HAP-1 (cell line): Measurements from ENCODE around the gene TAF5.

ENCODE experiments used
- DNase-seq, 2 experiments: peaks; one replicate each; pipeline ENCODE4 v3.0.0-alpha.2; 2016 to 2020; ENCODE audit warnings: low spot score in 2 of 2
- H3K27me3 ChIP-seq: fragments of 250-450 bp; sonication (Bioruptor Pico); 2 replicates; pipeline ENCODE4 v1.5.1; 2020; ENCODE audit warnings: low read depth, mild to moderate bottlenecking, moderate library complexity
- H3K36me3 ChIP-seq: fragments of 250-450 bp; sonication (Bioruptor Pico); replicated peaks from 2 replicates; pipeline ENCODE4 v1.5.1; 2020; ENCODE audit warnings: mild to moderate bottlenecking
- H3K4me1 ChIP-seq: fragments of 250-450 bp; sonication (Bioruptor Pico); 2 replicates; pipeline ENCODE4 v1.5.1; 2020; ENCODE audit warnings: mild to moderate bottlenecking
- H3K4me3 ChIP-seq: fragments of 250-450 bp; sonication (Bioruptor Pico); 2 replicates; pipeline ENCODE4 v1.5.1; 2020; ENCODE audit warnings: mild to moderate bottlenecking, moderate library complexity
- H3K9me3 ChIP-seq: fragments of 250-450 bp; sonication (Bioruptor Pico); 2 replicates; pipeline ENCODE4 v1.5.1; 2020; ENCODE audit warnings: mild to moderate bottlenecking, moderate library complexity
- in situ Hi-C: fragments of 300-500 bp; cut with MboI; formaldehyde crosslinking; loops from 3 replicates; pipeline ENCODE4 v1.14.3; 2020; ENCODE audit warnings: low sequenced_read_pairs, inconsistent platforms, mixed read lengths

TAF5 gene

GRCh38 chr10:103423748-103424147 is 56.0 kb downstream of the TAF5 start:
- DNase-seq, result no peak
- in situ Hi-C loops, result no loop called here
- no peaks in the 10 kb centered on the region for H3K4me1 ChIP-seq
- no peak overlapping the region for H3K4me3 ChIP-seq
- no peaks in the 10 kb centered on the region for H3K27me3 ChIP-seq
- no peaks in the 10 kb centered on the region for H3K9me3 ChIP-seq
- H3K36me3 ChIP-seq, result peaks cover 84% of the 10 kb centered on the region

GRCh38 chr10:103427866-103428265 is 60.1 kb downstream of the TAF5 start:
- Histone ChIP-seq H3K36me3 (peaks cover 93% of the 10 kb centered on the region), H3K4me3 (no peak overlapping the region), H3K9me3 (no peaks in the 10 kb centered on the region), H3K4me1 (peaks cover 4% of the 10 kb centered on the region; the same call in 1 of the 2 replicates), H3K27me3 (no peaks in the 10 kb centered on the region)
- in situ Hi-C loops, result no loop called here
- no peak for DNase-seq

DNA sequence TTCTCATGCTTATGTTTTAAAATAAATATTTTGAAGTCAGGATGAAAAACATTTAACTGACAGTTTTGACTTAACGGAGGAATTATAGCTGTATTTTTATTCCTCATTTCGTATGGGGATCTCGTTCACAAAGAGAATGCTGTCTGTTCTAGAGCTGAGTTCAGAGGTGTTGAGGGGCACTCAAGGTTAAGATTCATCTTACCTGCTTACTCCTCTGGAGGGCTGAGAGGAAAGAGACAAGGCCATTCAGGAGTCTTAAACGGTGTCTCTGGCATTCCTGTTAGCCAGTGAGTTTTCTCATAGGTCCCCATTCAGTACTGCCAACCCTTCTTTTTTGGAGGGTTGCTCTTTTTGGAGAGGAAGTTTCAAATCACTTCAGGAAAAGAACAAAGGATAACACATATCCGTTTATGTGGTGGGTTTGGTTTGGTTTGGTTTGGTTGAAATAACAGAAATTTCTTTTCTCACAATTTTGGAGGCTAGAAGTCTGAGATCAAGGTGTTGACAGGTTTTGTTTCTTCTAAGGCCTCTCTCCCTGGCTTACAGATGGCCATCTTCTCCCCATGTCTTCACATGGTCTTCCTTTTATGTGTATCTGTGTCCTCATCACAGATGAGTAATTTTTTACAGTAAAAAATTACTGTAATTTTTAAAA is 61.3 kb downstream of the TAF5 start:
- in situ Hi-C loops, result no loop called here
- Histone ChIP-seq H3K27me3 (no peaks in the 10 kb centered on the region), H3K4me1 (peaks cover 4% of the 10 kb centered on the region; the same call in 1 of the 2 replicates), H3K36me3 (peaks cover 93% of the 10 kb centered on the region), H3K9me3 (no peaks in the 10 kb centered on the region), H3K4me3 (no peak overlapping the region)
- DNase-seq, result no peak

DNA sequence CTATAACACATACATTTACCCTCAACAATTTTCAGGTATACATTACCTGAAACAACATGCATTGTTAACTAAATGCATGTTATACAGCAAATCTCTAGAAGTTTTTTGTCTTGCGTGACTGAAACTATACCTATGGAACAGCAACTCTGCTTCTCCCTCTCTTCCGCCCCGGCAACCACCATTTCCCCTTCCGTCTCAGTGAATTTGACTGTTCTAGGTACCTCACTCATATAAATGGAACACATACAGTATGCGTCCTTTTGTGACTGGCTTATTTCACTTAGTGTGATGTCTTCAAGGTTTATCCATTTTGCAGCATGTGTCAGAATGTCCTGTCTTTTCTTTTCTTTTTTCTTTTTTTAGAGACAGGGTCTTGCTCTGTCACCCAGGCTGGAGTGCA is 61.9 kb downstream of the TAF5 start:
- H3K36me3 ChIP-seq, result peaks cover 93% of the 10 kb centered on the region
- H3K27me3 ChIP-seq, result no peaks in the 10 kb centered on the region
- in situ Hi-C loops, result no loop called here
- H3K4me3 ChIP-seq, result no peak overlapping the region
- H3K4me1 ChIP-seq, result peaks cover 4% of the 10 kb centered on the region; the same call in 1 of the 2 replicates
- no peak for DNase-seq
- H3K9me3 ChIP-seq, result no peaks in the 10 kb centered on the region

DNA sequence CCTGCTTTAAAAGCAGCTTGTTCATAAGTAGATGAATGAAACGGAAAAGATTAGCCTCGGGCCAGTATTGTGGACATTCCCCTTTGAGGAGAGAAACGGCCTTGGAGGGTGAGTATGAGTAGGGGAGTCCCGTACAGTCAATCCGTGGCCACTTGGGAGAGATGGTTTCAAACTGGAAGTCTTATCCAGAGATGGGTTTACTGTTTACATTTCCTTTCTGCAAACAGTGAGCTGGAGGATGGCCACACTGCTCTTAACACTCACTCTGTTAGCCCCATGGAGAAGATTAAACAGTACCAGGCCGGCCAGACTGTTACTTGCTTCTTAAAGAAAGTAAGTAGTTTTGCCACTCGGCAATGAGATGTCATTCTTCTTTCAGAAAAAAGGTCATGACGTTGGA is 64.1 kb downstream of the TAF5 start:
- Histone ChIP-seq H3K27me3 (no peaks in the 10 kb centered on the region), H3K4me1 (peaks cover 4% of the 10 kb centered on the region; the same call in 1 of the 2 replicates), H3K4me3 (no peak overlapping the region), H3K9me3 (no peaks in the 10 kb centered on the region), H3K36me3 (peaks cover 93% of the 10 kb centered on the region)
- in situ Hi-C loops, result no loop called here
- DNase-seq, result peak in 1 of 2 experiments; percentile 46

DNA sequence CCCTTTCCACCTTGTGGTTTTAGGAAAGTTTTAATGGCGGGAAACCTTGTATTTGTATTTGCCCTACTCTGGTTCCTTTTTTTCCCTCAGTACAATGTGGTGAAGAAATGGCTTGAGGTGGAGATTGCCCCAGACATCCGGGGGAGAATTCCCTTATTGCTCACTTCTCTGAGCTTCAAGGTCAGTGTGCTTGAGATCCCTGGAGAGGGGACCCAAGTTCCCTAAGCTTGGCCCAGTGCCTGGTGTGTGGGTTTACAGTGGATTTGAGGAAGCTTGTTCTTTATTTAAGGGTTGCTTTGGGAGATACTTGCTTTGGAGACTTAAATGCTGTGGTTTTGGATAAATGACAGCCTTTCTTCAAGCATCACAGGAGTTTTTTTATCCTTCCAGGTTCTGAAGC is 66.1 kb downstream of the TAF5 start:
- H3K27me3 ChIP-seq, result no peaks in the 10 kb centered on the region
- in situ Hi-C loops, result no loop called here
- H3K4me1 ChIP-seq, result peaks cover 4% of the 10 kb centered on the region; the same call in 1 of the 2 replicates
- H3K4me3 ChIP-seq, result no peak overlapping the region
- no peaks in the 10 kb centered on the region for H3K9me3 ChIP-seq
- DNase-seq, result no peak
- H3K36me3 ChIP-seq, result peaks cover 94% of the 10 kb centered on the region
